Left ventricle myocardium inferior (tissue), 1 donor: ENCODE measurements around the gene CCL26. TPM values are rescaled to one million over a fixed set of nuclear protein-coding genes. Genes with fewer than 3 reads are reported as not detected.
"Not testable (repeated sequence)": the region's sequence is repeated elsewhere in the genome, so short reads cannot be mapped to it uniquely, and the experiment has no call there.

Experiments used
- DNase-seq: peaks from one replicate; pipeline ENCODE4 v3.0.0-alpha.2; 2020
- H3K27ac ChIP-seq: fragments of 200-600 bp; replicated peaks from 2 replicates; pipeline ENCODE4 v1.8.0; 2021
- H3K27me3 ChIP-seq: fragments of 200-600 bp; 2 replicates; pipeline ENCODE4 v1.8.0; 2021; ENCODE audit warnings: low read depth
- H3K36me3 ChIP-seq: fragments of 200-600 bp; 2 replicates; pipeline ENCODE4 v1.8.0; 2021
- H3K4me1 ChIP-seq: fragments of 200-600 bp; 2 replicates; pipeline ENCODE4 v1.8.0; 2021
- H3K4me3 ChIP-seq: fragments of 200-600 bp; 2 replicates; pipeline ENCODE4 v1.8.0; 2021; ENCODE audit warnings: mild to moderate bottlenecking, moderate library complexity
- H3K9me3 ChIP-seq: fragments of 200-600 bp; replicated peaks from 2 replicates; pipeline ENCODE4 v1.8.0; 2021
- intact Hi-C: fragments of 100-400 bp; cut with micrococcal nuclease; formaldehyde crosslinking; loops from one replicate; pipeline ENCODE4 v1.11.0; 2022
- total RNA-seq: library from RNA; stranded (reverse); fragmentation: NEBNext Ultra II Directional; extraction: Animal tissue kit (Norgen Biotek cat#: 25700); gene quantifications from one replicate; pipeline ENCODE4 v1.2.1, GENCODE V29; 2021
- TF ChIP-seq, protein P1 (sequence below): fragments of 200-600 bp; IDR thresholded peaks from 2 replicates; pipeline ENCODE4 v1.8.0; 2021; ENCODE audit warnings: antibody characterized with exemption, mild to moderate bottlenecking, borderline replicate concordance
- donor health status: DM: no; HTN: yes; CAD: no; lungs with severe emphysema.

CCL26 gene
- total RNA-seq, 1 donor from 2014 or later = 0.49 TPM

GRCh38 chr7:75771224-75771623 is 787 bp downstream of the CCL26 start:
- TF ChIP-seq, protein P1, sequence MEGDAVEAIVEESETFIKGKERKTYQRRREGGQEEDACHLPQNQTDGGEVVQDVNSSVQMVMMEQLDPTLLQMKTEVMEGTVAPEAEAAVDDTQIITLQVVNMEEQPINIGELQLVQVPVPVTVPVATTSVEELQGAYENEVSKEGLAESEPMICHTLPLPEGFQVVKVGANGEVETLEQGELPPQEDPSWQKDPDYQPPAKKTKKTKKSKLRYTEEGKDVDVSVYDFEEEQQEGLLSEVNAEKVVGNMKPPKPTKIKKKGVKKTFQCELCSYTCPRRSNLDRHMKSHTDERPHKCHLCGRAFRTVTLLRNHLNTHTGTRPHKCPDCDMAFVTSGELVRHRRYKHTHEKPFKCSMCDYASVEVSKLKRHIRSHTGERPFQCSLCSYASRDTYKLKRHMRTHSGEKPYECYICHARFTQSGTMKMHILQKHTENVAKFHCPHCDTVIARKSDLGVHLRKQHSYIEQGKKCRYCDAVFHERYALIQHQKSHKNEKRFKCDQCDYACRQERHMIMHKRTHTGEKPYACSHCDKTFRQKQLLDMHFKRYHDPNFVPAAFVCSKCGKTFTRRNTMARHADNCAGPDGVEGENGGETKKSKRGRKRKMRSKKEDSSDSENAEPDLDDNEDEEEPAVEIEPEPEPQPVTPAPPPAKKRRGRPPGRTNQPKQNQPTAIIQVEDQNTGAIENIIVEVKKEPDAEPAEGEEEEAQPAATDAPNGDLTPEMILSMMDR = no peak
- no peak overlapping the region for H3K27ac ChIP-seq
- H3K27me3 ChIP-seq = no peaks in the 10 kb centered on the region
- no peaks in the 10 kb centered on the region for H3K9me3 ChIP-seq
- no peaks in the 10 kb centered on the region for H3K4me1 ChIP-seq
- no peak for DNase-seq
- no peak overlapping the region for H3K4me3 ChIP-seq
- intact Hi-C loops = no loop called here
- H3K36me3 ChIP-seq = no peaks in the 10 kb centered on the region

DNA sequence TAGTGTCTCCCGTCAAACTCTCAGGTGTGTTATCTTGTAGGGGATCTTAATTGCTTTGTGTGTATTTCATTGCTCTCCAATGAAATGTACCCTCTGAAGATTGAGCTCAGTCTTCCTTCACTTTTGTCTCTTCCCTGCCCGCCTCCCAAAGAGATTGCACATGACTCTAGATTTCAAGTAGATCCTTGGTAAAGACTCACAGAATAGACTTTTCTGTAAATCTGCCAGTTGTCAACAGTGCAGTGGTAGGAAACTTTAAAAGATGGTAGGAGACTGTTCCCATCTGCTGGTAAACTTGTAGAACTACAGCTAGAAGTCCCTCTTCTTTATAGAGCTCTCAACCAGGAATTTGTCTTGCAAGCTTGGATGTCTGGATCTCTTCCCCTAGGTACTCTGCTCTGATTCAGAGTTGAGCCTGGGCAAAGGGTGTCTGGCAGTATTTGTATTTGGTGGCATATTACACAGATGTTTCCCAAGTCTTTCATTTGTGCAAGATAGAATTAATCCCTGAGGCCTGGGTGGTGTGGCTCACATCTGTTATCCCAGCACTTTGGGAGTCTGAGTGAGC is 9.6 kb downstream of the CCL26 start:
- Histone ChIP-seq H3K27me3 (no peaks in the 10 kb centered on the region), H3K27ac (no peak overlapping the region), H3K9me3 (no peaks in the 10 kb centered on the region), H3K4me1 (peaks cover 4% of the 10 kb centered on the region), H3K36me3 (no peaks in the 10 kb centered on the region), H3K4me3 (no peak overlapping the region)
- intact Hi-C loops = no loop called here
- DNase-seq = no peak
- TF ChIP-seq, protein P1 = peak; percentile 84

GRCh38 chr7:75761801-75762200 is 10.2 kb downstream of the CCL26 start:
- H3K27ac ChIP-seq, DNase-seq, H3K4me1 ChIP-seq, H3K9me3 ChIP-seq, H3K4me3 ChIP-seq, H3K36me3 ChIP-seq, intact Hi-C loops, H3K27me3 ChIP-seq: not testable (repeated sequence)

DNA sequence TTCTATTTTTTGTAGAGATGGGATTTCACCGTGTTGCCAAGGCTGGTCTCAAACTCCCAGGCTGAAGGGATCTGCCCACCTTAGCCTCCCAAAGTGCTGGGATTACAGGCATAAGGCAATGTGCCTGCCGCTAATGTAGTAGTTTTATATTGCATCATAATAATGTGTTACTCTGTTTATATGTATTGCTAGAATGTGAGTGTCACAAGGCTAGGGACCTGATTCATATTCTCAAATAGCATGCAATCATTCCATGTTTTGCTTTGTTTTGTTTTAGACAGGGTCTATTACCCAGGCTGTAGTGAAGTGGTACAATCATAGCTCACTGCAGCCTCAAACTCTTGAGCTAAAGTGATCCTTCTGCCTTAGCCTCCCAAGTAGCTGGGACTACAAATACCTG is 13.5 kb downstream of the CCL26 start:
- Histone ChIP-seq H3K27ac (no peak overlapping the region), H3K4me1 (peaks cover 4% of the 10 kb centered on the region), H3K9me3 (no peaks in the 10 kb centered on the region), H3K36me3 (no peaks in the 10 kb centered on the region), H3K4me3 (no peak overlapping the region), H3K27me3 (no peaks in the 10 kb centered on the region)
- intact Hi-C loops = no loop called here
- TF ChIP-seq, protein P1 = no peak
- no peak for DNase-seq

GRCh38 chr7:75757860-75758259 is 14.2 kb downstream of the CCL26 start:
- peaks cover 4% of the 10 kb centered on the region for H3K4me1 ChIP-seq
- intact Hi-C loops = no loop called here
- H3K4me3 ChIP-seq = no peak overlapping the region
- H3K27ac ChIP-seq = no peak overlapping the region
- DNase-seq = no peak
- TF ChIP-seq, protein P1 = no peak
- no peaks in the 10 kb centered on the region for H3K36me3 ChIP-seq
- H3K9me3 ChIP-seq = no peaks in the 10 kb centered on the region
- H3K27me3 ChIP-seq = no peaks in the 10 kb centered on the region

DNA sequence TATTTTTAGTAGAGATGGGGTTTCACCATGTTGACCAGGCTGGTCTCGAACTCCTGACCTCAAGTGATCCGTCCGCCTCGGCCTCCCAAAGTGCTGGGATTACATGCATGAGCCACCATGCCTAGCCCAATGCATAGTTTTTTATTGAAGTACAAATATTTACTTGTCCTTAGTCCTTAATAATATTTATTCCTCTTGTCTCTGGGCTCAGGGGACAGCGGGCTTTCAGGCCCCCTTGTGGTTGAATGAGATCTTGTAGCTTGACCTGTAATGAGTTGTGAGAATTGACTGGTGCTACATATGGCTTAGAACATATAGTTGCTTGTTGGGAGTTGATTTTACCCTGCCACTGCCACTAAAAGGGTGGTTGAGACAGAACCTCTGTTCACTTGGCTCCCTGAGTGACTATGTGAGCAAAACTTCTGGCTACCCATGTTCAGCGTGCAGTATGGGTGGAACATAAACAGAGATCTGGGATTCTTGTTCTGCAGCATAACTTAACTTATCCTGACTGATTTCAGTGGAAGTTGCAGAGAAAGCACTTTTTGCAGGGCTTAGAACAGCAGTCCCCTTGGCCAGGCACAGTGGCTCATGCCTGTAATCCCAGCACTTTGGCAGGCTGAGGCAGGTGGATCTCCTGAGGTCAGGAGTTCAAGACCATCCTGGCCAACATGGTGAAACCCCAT is 14.9 kb downstream of the CCL26 start:
- H3K36me3 ChIP-seq = no peaks in the 10 kb centered on the region
- no peak overlapping the region for H3K27ac ChIP-seq
- no peak for DNase-seq
- H3K4me1 ChIP-seq = peaks cover under 1% of the 10 kb centered on the region
- H3K9me3 ChIP-seq = no peaks in the 10 kb centered on the region
- TF ChIP-seq, protein P1 = peak; percentile 57
- no peaks in the 10 kb centered on the region for H3K27me3 ChIP-seq
- H3K4me3 ChIP-seq = no peak overlapping the region
- intact Hi-C loops = no loop called here
